GM18505 (cell line): ENCODE results near the gene HECW1.

Experiments
- ATAC-seq: cut with Tn5 transposase; IDR thresholded peaks from one replicate; pipeline ENCODE4 v1.9.1; 2021; ENCODE audit not compliant: unreplicated experiment
- POLR2A ChIP-seq: IDR thresholded peaks from 4 replicates; pipeline ENCODE4 v1.6.1; 2011; ENCODE audit warnings: borderline replicate concordance; ENCODE audit not compliant: insufficient read depth, insufficient read length; ENCODE audit errors: extremely low read depth

HECW1 gene

DNA sequence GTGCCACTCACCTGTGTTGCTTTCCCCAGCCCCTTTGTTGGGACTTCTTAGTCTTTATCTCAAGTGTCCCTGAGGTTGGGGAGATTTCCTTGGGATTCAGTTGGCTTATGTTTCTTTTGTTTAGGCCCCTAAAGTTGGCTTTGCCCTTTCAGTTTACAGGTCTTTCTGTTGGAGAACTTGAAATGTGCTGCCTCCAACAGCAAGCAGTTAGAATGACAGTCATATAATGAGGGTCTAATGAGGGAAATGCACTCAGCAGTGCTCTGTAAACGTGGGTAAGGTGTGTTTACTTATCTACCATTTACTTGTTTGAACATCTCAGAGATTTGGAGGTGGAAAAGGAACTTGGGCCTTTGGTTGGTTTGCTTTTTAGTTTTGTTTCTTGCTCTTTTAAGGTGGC lies 279.1 kb downstream of the HECW1 start:
- no peak for TF ChIP-seq POLR2A
- no peak for ATAC-seq

DNA sequence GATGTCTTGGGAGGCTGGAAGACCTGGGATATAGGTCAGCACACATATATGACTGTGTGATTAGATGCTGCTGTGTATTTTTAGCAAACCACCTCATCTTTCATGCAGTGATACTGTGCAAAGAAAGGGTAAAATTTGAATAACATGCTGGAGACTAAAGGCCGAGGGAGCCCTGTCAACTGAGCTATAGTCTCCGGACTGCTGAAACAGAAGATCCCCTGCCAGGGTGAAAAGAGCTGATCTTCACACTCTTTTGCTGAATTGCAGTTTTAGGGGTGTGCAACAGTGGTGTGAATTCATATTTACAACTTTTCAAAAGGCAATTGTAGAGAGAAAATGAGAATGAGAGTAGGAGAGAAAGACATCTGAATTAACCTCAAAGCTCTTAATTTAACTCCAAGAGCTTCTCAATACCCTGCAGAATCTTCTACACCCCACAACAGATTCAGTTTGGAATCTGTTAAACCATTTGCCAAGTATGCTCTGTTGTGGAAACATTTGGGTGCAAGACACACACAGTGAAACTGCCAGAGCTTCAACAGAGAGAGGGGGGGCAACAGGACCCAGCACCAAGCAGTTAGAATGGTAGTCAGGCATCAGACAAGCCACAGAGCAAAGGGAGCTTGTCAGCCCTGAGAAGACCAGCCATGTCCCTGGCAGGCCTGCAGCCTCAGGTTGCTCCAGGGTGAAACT lies 280.3 kb downstream of the HECW1 start:
- ATAC-seq: no peak
- no peak for TF ChIP-seq POLR2A

DNA sequence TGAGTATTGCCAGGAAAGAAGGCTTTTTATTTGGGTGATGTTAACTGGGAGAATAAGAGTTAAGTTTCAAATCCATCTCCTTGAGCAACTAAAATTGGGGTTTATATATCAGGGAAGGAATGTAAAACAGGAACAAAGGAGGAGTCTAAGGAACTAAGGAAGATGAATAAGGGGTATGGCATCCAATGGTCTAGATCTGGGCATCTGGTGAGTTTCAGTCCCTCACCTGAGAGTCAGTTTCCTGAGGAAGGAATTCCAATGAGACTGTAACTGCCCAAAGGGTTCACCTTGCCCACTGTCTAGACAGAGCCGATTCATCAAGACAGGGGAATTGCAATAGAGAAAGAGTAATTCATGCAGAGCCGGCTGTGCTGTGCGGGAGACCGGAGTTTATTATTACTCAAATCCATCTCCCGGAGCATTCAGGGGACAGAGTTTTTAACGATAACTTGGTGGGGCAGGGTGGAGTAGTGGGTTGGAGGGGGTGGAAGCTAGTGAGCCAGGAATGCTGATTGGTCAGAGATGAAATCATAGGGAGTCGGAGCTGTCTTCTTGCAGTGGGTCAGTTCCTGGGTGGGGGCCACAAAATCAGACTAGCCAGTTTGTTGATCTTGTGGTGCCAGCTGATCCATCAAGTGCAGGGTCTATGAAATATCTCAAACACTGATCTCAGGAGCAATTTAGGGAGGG lies 282.1 kb downstream of the HECW1 start:
- no peak for ATAC-seq

DNA sequence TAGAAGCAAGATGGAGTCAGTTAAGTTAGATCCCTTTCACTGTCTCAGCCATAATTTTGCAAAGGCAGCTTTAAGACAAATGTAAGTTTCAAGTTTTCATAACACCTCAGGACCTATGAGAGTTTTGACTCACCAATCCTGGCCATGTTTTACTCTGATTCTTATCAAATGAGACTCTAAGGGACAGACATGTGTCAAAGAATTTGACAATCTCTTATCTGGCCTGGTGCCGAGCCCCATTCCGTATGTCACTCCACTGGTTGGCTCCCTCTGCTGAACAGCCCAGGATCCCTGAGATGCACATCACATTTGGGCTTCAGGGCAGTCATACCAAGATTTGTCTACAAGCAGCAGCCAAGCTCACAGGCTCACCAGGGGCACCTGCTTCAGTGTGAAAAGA lies 282.9 kb downstream of the HECW1 start:
- no peak for TF ChIP-seq POLR2A
- ATAC-seq: no peak

More for the DNA sequence above, 282.1 kb downstream of the HECW1 start:
- TF ChIP-seq POLR2A: no peak

DNA sequence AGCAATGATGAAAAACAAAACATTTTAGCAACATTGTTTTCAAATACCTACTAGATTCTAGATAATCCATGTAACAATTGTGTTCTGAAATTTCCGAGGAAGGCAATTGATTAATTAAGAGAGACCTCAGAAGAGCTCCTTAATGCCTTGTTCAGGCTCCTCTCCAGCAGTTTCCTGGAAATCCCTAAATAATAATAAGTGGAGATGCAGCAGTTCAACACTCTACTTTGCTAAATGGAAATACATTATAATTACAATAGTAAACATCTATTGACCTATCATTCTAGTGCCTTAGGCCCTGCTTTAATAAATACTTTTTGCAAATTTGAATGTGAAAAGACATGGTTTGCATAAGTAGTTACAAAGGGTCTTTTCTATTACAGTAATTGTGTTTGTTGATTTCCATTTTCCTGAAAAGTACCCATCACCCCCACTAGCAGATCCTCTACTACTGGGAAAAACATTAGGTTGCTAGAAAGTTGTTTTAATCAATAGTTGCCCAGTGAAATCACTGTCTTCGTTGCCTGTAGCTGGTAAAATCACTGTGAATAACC lies 283.8 kb downstream of the HECW1 start:
- ATAC-seq: no peak

DNA sequence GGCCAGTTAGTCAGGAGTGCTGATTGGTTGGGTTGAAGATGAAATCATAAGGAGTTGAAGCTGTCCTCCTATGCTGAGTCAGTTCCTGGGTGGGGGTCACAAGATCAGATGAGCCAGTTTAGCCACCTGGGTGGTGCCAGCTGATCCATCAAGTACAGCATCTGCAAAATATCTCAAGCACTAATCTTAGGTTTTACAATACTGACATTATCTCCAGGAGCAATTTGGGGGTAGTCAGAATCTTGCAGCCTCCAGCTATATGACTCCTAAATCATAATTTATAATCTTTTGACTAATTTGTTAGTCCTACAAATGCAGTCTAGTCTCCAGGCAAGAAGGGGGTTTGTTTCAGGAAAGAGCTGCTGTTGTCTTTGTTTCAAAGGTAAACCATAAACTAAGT lies 286.4 kb downstream of the HECW1 start:
- ATAC-seq: no peak
- TF ChIP-seq POLR2A: no peak

More for the DNA sequence above, 283.8 kb downstream of the HECW1 start:
- no peak for TF ChIP-seq POLR2A

DNA sequence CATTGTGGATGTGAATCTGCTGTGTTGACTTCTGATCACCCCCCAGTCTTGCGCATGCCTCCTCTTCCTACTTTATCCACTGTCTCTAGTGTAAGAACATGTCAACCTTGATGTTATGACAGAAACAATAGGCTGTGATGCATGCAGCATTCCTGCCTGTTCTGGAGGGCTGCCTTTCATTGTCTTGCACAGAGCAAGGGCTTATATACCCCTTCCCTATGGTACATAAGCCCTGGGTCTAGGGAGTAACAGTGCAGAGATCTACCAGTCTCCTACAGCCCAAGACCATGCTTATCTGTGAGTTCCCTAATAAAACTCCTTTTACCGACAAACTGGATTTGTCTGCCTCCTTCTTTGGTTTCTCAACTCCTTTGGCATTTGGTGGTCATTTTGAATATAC lies 293.5 kb downstream of the HECW1 start:
- ATAC-seq: no peak
- no peak for TF ChIP-seq POLR2A

DNA sequence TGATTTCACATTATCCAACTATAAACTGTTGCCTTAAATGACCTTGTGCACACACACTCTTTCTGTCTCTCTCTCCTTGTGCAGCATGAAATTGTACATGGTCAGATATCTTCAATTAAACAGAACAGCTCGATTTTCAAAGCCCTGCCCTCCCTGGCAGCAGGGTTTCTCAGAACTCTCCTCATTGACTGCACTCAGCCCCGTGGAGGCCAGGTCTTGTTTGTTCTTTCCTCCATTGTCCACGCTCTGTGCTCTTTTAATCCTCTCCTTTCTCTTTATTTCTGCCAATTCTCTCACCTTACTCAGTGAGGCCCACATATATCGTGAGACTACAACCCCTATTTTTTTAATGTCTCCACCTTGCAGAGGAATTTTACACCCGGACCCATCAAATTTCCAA lies 294.5 kb downstream of the HECW1 start:
- no peak for TF ChIP-seq POLR2A
- no peak for ATAC-seq

DNA sequence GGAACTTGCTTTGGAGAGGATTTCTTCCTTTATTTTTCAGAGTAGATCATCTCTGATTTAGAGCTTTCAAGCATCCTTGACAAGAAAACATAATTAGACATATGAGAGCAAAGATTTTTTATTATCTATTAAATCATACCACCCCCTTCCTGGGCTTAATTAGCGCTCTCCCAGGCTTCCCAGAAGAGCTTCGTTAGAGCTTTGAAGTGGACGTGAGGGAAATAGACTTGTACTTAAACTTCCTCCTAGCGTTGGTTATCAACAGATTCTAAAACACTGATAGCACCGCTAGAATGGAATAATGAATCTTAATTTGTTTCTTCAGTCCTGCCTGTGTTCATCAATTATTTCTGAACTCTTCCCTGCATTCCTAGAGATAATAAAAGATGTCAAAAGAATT lies 296.5 kb downstream of the HECW1 start:
- no peak for ATAC-seq
- no peak for TF ChIP-seq POLR2A

DNA sequence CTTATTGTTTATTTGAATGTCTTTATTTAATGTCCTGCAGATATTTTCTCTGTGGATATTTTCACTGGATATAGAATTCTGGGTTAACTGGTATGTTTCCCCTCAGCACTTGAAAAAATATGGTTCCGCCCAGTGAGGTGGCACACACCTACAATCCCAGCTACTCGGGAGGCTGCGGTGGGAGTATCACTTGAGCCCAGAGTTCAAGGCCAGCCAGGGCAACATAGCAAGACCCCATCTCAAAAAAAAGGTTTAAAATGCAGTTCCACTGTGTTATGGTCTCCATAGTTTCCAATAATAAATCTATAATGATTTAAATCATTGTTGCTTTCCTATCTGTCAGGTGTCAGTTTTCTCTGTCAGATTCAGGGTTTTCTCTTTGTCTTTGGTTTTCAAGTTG lies 305.0 kb downstream of the HECW1 start:
- ATAC-seq: no peak
- TF ChIP-seq POLR2A: no peak

DNA sequence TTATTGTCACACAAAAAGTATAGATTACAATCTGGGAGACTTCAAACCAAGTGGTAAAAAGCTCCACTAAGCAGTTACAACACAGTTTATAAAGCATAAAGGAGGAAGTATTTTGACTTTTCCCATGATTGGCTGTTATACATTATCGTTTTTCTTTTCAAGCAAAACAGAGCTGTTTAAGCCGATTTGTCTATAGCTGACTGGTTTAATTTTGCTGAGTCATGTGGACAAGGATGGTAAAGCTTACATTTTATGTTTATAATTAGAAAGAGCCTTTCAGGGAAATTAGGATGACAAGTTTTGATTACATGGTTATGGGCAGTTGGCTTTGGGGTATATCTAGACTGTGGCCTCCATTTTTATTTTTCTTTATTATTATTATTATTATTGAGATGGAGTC lies 318.0 kb downstream of the HECW1 start:
- ATAC-seq: no peak
- TF ChIP-seq POLR2A: no peak

DNA sequence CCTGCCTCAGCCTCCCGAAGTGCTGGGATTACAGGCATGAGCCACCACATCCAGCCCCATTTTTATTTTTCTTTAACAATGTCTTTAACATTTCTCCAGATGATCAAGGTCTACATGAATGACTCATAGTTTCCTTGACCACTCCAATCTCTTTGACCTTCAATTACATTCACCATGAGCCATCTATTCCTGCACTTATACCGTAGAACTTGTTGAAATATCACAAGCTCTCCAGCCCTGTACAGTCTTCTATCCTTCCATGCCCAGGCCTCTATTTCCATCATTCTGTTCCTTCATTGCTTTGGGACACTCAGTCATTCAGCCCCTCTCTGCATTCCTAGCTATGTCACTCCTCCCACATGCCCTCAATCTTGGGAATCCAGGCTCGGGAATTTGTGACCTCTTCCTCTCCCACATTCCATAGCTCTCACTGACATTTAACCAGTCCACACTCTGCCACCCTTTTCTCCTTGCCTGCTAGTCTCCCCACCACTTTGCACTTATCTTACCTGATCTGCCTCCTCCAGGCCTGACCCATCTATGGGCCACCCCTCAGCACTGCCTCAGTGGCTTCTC lies 318.7 kb downstream of the HECW1 start:
- no peak for ATAC-seq
- TF ChIP-seq POLR2A: no peak

DNA sequence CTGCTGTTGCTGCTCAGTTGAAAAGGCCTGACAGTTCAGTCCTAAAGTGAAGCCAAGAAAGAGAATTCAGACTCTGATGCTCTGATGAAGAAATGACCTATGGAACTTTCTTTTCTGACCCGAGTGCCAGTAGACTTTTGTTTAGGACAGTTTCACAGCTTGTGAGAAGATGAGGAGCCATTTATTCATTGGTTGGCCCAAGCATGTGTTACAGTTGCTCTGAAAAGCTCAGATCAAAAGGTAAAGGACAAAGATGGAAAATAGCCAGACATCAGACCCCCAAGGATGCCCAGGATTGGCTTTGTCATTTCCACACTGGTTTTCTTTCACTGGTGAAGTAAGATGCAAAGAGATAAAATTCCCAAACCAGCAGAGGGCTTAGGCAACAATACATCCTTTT lies 321.2 kb downstream of the HECW1 start:
- ATAC-seq: no peak
- no peak for TF ChIP-seq POLR2A

DNA sequence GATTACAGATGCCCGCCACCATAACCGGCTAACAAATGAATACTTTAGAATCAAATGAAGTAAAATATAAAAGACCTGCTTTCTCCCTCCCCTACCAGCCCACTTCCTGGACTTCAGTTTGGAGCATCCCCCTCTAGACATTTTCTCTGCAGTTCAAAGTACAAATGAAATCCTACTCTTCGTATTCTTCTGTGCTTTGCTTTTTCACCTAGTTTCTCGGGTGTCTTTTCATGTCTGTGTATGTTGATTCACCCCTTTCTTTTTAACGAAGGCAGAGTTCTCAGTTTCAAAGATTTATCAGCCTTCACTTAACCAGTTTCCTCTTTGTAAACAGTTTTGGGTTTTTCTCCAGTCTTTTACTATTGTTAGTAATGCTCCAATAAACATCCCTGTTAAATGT lies 324.6 kb downstream of the HECW1 start:
- no peak for ATAC-seq
- TF ChIP-seq POLR2A: no peak
